T-cell (primary cell): ENCODE results near the gene DDX39B. TPM values are rescaled to one million over a fixed set of nuclear protein-coding genes. Genes with fewer than 3 reads are reported as not detected.
"Not testable (repeated sequence)": the region's sequence is repeated elsewhere in the genome, so short reads cannot be mapped to it uniquely, and the experiment has no call there.

ENCODE experiments used
- ATAC-seq, 4 experiments: fragments of 200-7000 bp in 3 of 4; fragments of 150-1000 bp in 1 of 4; cut with Tn5 transposase; replicated peaks in 1 of 4; 1 replicate in 3 of 4; 2 replicates in 1 of 4; pipeline ENCODE4 v1.10.0; 2021; ENCODE audit warnings: moderate library complexity in 3 of 4, mild to moderate bottlenecking in 2 of 4, moderate number of reproducible peaks in 1 of 4
- CTCF ChIA-PET, 2 donors: fragments of 300-600 bp; sonication (Branson Sonifier 250); formaldehyde crosslinking; loops; one replicate each; lab custom pipeline; 2022; ENCODE audit warnings: antibody characterized with exemption in 2 of 2; lab: Charles Lee
- POLR2A ChIA-PET, 2 donors: fragments of 300-600 bp; sonication (Branson Sonifier 250); formaldehyde crosslinking; loops; one replicate each; lab custom pipeline; 2022; ENCODE audit warnings: antibody characterized with exemption in 2 of 2; lab: Charles Lee
- DNase-seq, 35 experiments: peaks; one replicate each; pipeline versions ENCODE4 v3.0.0 to v3.0.0-alpha.2; 2013 to 2023
- H3K27ac ChIP-seq: one replicate; pipeline ENCODE4 v1.5.1; 2013; ENCODE audit warnings: low read length
- H3K27me3 ChIP-seq, 2 experiments: replicated peaks in 1 of 2; 1 replicate in 1 of 2; 2 replicates in 1 of 2; pipeline versions ENCODE4 v1.6.1 to v1.7.0; 2013; ENCODE audit warnings: low read length in 1 of 2, mixed read lengths in 1 of 2; ENCODE audit not compliant: control insufficient read depth in 2 of 2, insufficient read depth in 2 of 2; ENCODE audit errors: extremely low read depth in 1 of 2
- H3K36me3 ChIP-seq, 2 donors: 1 replicate in 1 of 2; 2 replicates in 1 of 2; pipeline versions ENCODE4 v1.6.1 to v1.7.0; 2013; ENCODE audit warnings: low read length in 1 of 2; ENCODE audit not compliant: control insufficient read depth in 2 of 2, insufficient read depth in 1 of 2; ENCODE audit errors: extremely low read depth in 1 of 2
- H3K4me1 ChIP-seq, 2 experiments: 1 replicate in 1 of 2; 2 replicates in 1 of 2; pipeline versions ENCODE4 v1.6.1 to v1.7.0; 2013; ENCODE audit warnings: low read length in 2 of 2, mixed read lengths in 1 of 2; ENCODE audit not compliant: insufficient read depth in 2 of 2, control insufficient read depth in 1 of 2; ENCODE audit errors: extremely low read depth in 1 of 2
- H3K4me3 ChIP-seq, 2 donors: 1 replicate in 1 of 2; 2 replicates in 1 of 2; pipeline versions ENCODE4 v1.5.1 to v1.7.0; 2013; ENCODE audit warnings: mild to moderate bottlenecking in 2 of 2, low read length in 1 of 2, moderate library complexity in 1 of 2; ENCODE audit not compliant: control insufficient read depth in 1 of 2; ENCODE audit errors: extremely low read depth in 1 of 2
- H3K9me3 ChIP-seq: 2 replicates; pipeline ENCODE4 v1.7.0; 2013
- H3K27ac Mint-ChIP-seq, 2 donors: one replicate each; pipeline ENCODE4 v1.8.0; 2020 to 2021; ENCODE audit warnings: mild to moderate bottlenecking in 2 of 2, mixed read lengths in 2 of 2
- H3K27me3 Mint-ChIP-seq, 2 donors: one replicate each; pipeline ENCODE4 v1.8.0; 2021 to 2022; ENCODE audit warnings: mixed read lengths in 2 of 2
- H3K36me3 Mint-ChIP-seq: one replicate; pipeline ENCODE4 v1.8.0; 2021; ENCODE audit warnings: mixed read lengths
- H3K4me1 Mint-ChIP-seq, 3 donors: one replicate each; pipeline ENCODE4 v1.8.0; 2020 to 2022; ENCODE audit warnings: mixed read lengths in 3 of 3, mild to moderate bottlenecking in 1 of 3
- H3K4me3 Mint-ChIP-seq, 3 donors: one replicate each; pipeline ENCODE4 v1.8.0; 2020 to 2022; ENCODE audit warnings: mild to moderate bottlenecking in 3 of 3, mixed read lengths in 3 of 3, moderate library complexity in 3 of 3
- H3K9me3 Mint-ChIP-seq, 3 donors: one replicate each; pipeline ENCODE4 v1.8.0; 2020 to 2022; ENCODE audit warnings: mixed read lengths in 3 of 3
- WGBS: methylation state at CpG from one replicate; pipeline ENCODE4 v1.1.5; 2013; ENCODE audit warnings: missing lambda C conversion rate; ENCODE audit not compliant: insufficient coverage; 5-methylcytosine and 5-hydroxymethylcytosine counted together
- total RNA-seq, 35 experiments: library from RNA in 6 of 35; stranded (reverse) in 6 of 35; fragments of 120-200 nt in 1 of 35; gene quantifications; one replicate each; pipeline versions ENCODE4 v1.2.1 to v1.2.4 and lab custom pipeline; 2013 to 2026

DDX39B gene
- total RNA-seq, 5 donors from 2014 or later (not counting 1 experiment from before 2014, with no cell fraction given), result 507 to 669 (median 631) TPM

- Mint-ChIP-seq H3K27ac (no peak overlapping the region), H3K9me3 (no peaks in the 10 kb centered on the region), H3K27me3 (no peaks in the 10 kb centered on the region), H3K4me3 (no peak overlapping the region), H3K4me1 (peaks cover 0 to 3% (median 0%) of the 10 kb centered on the region in 3 donors), H3K36me3 (no peaks in the 10 kb centered on the region)
- H3K4me3 ChIP-seq, result no peak overlapping the region
- WGBS, result 50% methylated on average over 1 of the region's 3 CpGs
- H3K36me3 ChIP-seq, result no peaks in the 10 kb centered on the region
- H3K27me3 ChIP-seq, result no peaks in the 10 kb centered on the region
- H3K4me1 ChIP-seq, result no peaks in the 10 kb centered on the region
- POLR2A ChIA-PET, result interaction anchor here in 1 of 2 donors (0.6 kb wide), 1 partner anchor 331 kb away, joined by 4 read pairs; no protein-coding TSS in a partner anchor
- ATAC-seq, result no peak
- CTCF ChIA-PET, result no interaction called here
- DNase-seq, result no peak
- H3K27ac ChIP-seq, result no peak overlapping the region
- no peaks in the 10 kb centered on the region for H3K9me3 ChIP-seq
These were observed 20.0 kb downstream of the DDX39B start for GRCh38 chr6:31521835-31522234.

GRCh38 chr6:31513456-31514165, 28.2 kb downstream of the DDX39B start:
- Histone ChIP-seq H3K4me1 (no peaks in the 10 kb centered on the region), H3K27me3 (peaks cover 0 to 10% of the 10 kb centered on the region in 2 experiments), H3K36me3 (peaks cover 2 to 17% of the 10 kb centered on the region in 2 donors), H3K27ac (no peak overlapping the region), H3K9me3 (no peaks in the 10 kb centered on the region), H3K4me3 (no peak overlapping the region)
- ChIA-PET POLR2A (interaction anchor here in 1 of 2 donors (0.5 kb wide), 1 partner anchor 310 kb away, joined by 3 read pairs; no protein-coding TSS in a partner anchor), CTCF (no interaction called here)
- DNase-seq, result no peak
- peaks cover 18% of the 10 kb centered on the region for H3K36me3 Mint-ChIP-seq
- no peaks in the 10 kb centered on the region for H3K4me1 Mint-ChIP-seq
- H3K27me3 Mint-ChIP-seq, result no peaks in the 10 kb centered on the region
- H3K27ac Mint-ChIP-seq, result no peak overlapping the region
- H3K4me3 Mint-ChIP-seq, result no peak overlapping the region
- no peaks in the 10 kb centered on the region for H3K9me3 Mint-ChIP-seq
- WGBS, result 93% methylated on average over 3 of the region's 5 CpGs
- no peak for ATAC-seq

GRCh38 chr6:31510007-31510406, 31.8 kb downstream of the DDX39B start:
- Histone ChIP-seq H3K4me1 (no peaks in the 10 kb centered on the region), H3K27ac (no peak overlapping the region), H3K27me3 (no peaks in the 10 kb centered on the region), H3K4me3 (no peak overlapping the region), H3K9me3 (no peaks in the 10 kb centered on the region), H3K36me3 (peaks cover 10 to 52% of the 10 kb centered on the region in 2 donors)
- Mint-ChIP-seq H3K36me3 (peaks cover 37% of the 10 kb centered on the region), H3K4me3 (no peak overlapping the region), H3K4me1 (peaks cover 2 to 7% (median 2%) of the 10 kb centered on the region in 3 donors), H3K9me3 (no peaks in the 10 kb centered on the region), H3K27ac (no peak overlapping the region), H3K27me3 (no peaks in the 10 kb centered on the region)
- DNase-seq, result no peak
- ATAC-seq, result no peak
- ChIA-PET CTCF (no interaction called here), POLR2A (no interaction called here)
- whole genome bisulfite sequencing, result 100% methylated on average over 2 of the region's 4 CpGs

GRCh38 chr6:31509036-31509435, 32.8 kb downstream of the DDX39B start:
- POLR2A ChIA-PET, H3K4me1 Mint-ChIP-seq, H3K9me3 ChIP-seq, DNase-seq, H3K4me3 Mint-ChIP-seq, H3K4me1 ChIP-seq, H3K27ac Mint-ChIP-seq, ATAC-seq, H3K4me3 ChIP-seq, H3K27me3 Mint-ChIP-seq, H3K27ac ChIP-seq, H3K9me3 Mint-ChIP-seq, CTCF ChIA-PET, H3K27me3 ChIP-seq: not testable (repeated sequence)
- peaks cover 40% of the 10 kb centered on the region for H3K36me3 Mint-ChIP-seq
- peaks cover 10 to 52% of the 10 kb centered on the region in 2 donors for H3K36me3 ChIP-seq
- 100% methylated on average over 1 of the region's 2 CpGs for WGBS

DNA sequence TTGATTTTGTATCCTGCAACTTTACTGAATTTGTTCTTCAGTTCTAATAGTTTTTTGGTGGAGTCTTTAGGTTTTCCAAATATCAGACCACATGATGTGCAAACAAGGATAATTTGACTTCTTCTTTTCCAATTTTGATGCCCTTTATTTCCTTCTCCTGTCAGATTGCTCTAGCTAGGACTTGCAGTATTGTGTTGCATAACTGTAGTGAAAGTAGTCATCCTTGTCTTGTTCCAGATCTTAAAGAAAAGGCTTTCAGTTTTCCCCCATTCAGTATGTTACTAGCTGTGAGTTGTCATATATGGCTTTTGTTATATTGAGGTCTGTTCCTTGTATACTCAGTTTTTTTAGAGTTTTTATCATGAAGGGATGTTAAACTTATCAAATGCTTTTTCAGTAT, 39.2 kb downstream of the DDX39B start:
- peaks cover 0 to 15% of the 10 kb centered on the region in 2 experiments for H3K4me1 ChIP-seq

DNA sequence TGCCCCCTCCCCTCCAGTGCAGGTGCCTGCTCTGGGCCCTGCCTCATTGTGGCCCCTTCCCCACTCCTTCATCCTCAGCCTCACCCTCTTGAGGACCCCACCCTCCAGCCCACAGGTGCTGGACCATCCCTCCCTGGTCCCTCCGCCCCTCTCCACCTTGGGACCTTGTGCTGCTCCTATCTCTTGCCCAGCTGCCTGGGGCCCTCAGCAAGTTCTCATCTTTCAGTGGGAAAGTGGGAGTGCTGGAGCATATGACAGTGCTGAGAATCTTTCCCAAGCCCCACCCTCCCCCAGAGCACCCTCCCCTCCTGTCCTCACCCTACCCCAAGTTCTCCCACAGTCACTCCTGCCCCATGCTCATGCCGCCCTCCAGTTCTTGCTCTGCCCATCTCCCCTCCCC, 42.2 kb downstream of the DDX39B start:
- H3K9me3 ChIP-seq, H3K36me3 ChIP-seq, H3K27ac ChIP-seq, DNase-seq, H3K27me3 ChIP-seq, CTCF ChIA-PET, H3K4me3 ChIP-seq, H3K9me3 Mint-ChIP-seq, H3K36me3 Mint-ChIP-seq, H3K27me3 Mint-ChIP-seq, H3K27ac Mint-ChIP-seq, ATAC-seq, POLR2A ChIA-PET: not testable (repeated sequence)
- peaks cover 8 to 42% of the 10 kb centered on the region in 2 experiments for H3K4me1 ChIP-seq
- peaks cover 74 to 82% (median 75%) of the 10 kb centered on the region in 3 donors for H3K4me1 Mint-ChIP-seq
- no CpG with 5 or more reads among the region's 2 CpGs for WGBS
- peak overlapping the region; percentile 83 to 88 (median 86) for H3K4me3 Mint-ChIP-seq

More for the DNA sequence above, 39.2 kb downstream of the DDX39B start:
- H3K9me3 Mint-ChIP-seq, result no peaks in the 10 kb centered on the region
- H3K9me3 ChIP-seq, result no peaks in the 10 kb centered on the region
- H3K27ac ChIP-seq, result no peak overlapping the region
- ATAC-seq, result no peak
- H3K36me3 ChIP-seq, result peaks cover 3 to 25% of the 10 kb centered on the region in 2 donors
- H3K27me3 Mint-ChIP-seq, result no peaks in the 10 kb centered on the region
- no peak overlapping the region for H3K4me3 ChIP-seq
- H3K36me3 Mint-ChIP-seq, result peaks cover 19% of the 10 kb centered on the region
- CTCF ChIA-PET, result no interaction called here
- H3K4me1 Mint-ChIP-seq, result peaks cover 53 to 60% (median 58%) of the 10 kb centered on the region in 3 donors
- H3K4me3 Mint-ChIP-seq, result no peak overlapping the region
- POLR2A ChIA-PET, result interaction anchor here in 1 of 2 donors (0.6 kb wide), 1 partner anchor 75 kb away, joined by 3 read pairs; no protein-coding TSS in a partner anchor
- no peak for DNase-seq
- peak overlapping the region; percentile 12 to 32 for H3K27ac Mint-ChIP-seq
- no peaks in the 10 kb centered on the region for H3K27me3 ChIP-seq
